NCI-H748 treated with DMSO at 0.1 percent for 48 hours (cell line): ENCODE measurements around the gene SLC12A7.
"Not testable (repeated sequence)": the region's sequence is repeated elsewhere in the genome, so short reads cannot be mapped to it uniquely, and the experiment has no call there.

Source experiments
- DNase-seq: peaks from one replicate; lab custom pipeline; 2025; lab: John Stamatoyannopoulos, UW

The SLC12A7 gene

GRCh38 chr5:1140818-1141189 lies 28.9 kb upstream of the SLC12A7 start:
- no peak for DNase-seq

GRCh38 chr5:1140171-1140817 lies 28.4 kb upstream of the SLC12A7 start:
- peak; percentile 61 for DNase-seq

- DNase-seq = no peak
These were observed 27.7 kb upstream of the SLC12A7 start for GRCh38 chr5:1139331-1140170.

- DNase-seq = no peak
These were observed 26.8 kb upstream of the SLC12A7 start for GRCh38 chr5:1138445-1139245.

- DNase-seq = no peak
These were observed 25.9 kb upstream of the SLC12A7 start for GRCh38 chr5:1137567-1138444.

GRCh38 chr5:1136814-1137213 lies 25.0 kb upstream of the SLC12A7 start:
- DNase-seq = no peak

GRCh38 chr5:1135696-1136525 lies 24.0 kb upstream of the SLC12A7 start:
- DNase-seq = no peak

GRCh38 chr5:1134478-1134877 lies 22.6 kb upstream of the SLC12A7 start:
- DNase-seq = no peak

GRCh38 chr5:1133510-1134201 lies 21.8 kb upstream of the SLC12A7 start:
- no peak for DNase-seq

GRCh38 chr5:1133108-1133507 lies 21.2 kb upstream of the SLC12A7 start:
- DNase-seq = no peak

- DNase-seq = no peak
These were observed 20.7 kb upstream of the SLC12A7 start for GRCh38 chr5:1132570-1132969.

- no peak for DNase-seq
These were observed 19.9 kb upstream of the SLC12A7 start for GRCh38 chr5:1131726-1132125.

GRCh38 chr5:1131191-1131621 lies 19.3 kb upstream of the SLC12A7 start:
- no peak for DNase-seq

GRCh38 chr5:1130218-1130946 lies 18.5 kb upstream of the SLC12A7 start:
- DNase-seq = peak; percentile 61

- no peak for DNase-seq
These were observed 17.8 kb upstream of the SLC12A7 start for GRCh38 chr5:1129711-1130055.

GRCh38 chr5:1128977-1129710 lies 17.3 kb upstream of the SLC12A7 start:
- DNase-seq = no peak

- peak; percentile 50 for DNase-seq
These were observed 16.3 kb upstream of the SLC12A7 start for GRCh38 chr5:1127959-1128785.

GRCh38 chr5:1125695-1126094 lies 13.8 kb upstream of the SLC12A7 start:
- DNase-seq = not testable (repeated sequence)
